ENCODE measurements around the gene HES3.

The HES3 gene

DNA sequence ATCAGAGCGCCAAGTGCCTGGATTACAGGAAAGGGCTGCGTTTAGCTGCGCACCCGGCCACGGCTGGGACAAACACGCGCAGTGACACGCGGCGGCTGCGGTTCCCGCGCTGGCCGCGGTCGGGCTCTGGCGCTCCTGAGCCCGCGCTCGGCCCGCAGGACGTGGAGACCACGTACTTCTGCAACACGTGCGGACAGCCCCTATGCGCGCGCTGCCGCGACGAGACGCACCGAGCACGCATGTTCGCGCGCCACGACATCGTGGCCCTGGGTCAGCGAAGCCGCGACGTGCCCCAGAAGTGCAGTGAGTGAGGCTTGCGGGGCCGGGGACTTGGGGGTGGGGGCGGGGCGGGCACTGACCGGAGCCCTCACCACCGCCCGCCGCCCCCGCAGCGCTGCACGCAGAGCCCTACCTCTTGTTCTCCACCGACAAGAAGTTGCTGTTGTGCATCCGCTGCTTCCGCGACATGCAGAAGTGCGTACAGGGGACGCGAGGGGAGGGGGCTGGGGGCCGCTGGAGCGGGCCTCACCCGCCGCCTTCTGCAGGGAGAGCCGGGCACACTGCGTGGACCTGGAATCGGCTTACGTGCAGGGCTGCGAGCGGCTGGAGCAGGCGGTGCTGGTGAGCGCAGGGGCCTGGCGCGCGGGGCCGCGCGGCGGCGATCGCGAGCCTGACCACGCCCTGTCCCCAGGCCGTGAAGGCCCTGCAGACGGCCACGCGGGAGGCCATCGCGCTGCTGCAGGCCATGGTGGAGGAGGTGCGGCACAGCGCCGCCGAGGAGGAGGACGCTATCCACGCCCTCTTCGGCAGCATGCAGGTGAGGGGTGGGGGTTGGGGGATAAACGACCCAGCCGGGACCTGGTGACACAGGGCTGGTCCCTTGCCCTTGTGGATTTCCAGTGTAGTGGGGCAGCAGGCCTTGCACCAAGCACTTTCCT, 35.0 kb upstream of the HES3 start:
- H3K9me3 ChIP-seq: no peaks in the 10 kb centered on the region
- H3K4me3 ChIP-seq (ENCODE audit: low read depth in 1 of 2, low read length in 1 of 2): peak overlapping the region in 1 of 2 experiments; percentile 36
- peaks cover 26 to 34% of the 10 kb centered on the region in 2 experiments for H3K4me1 ChIP-seq (ENCODE audit: control insufficient read depth in 1 of 2, insufficient read depth in 1 of 2, low read depth in 1 of 2, low read length in 1 of 2)
- H3K27me3 ChIP-seq: peaks cover 99% of the 10 kb centered on the region
- no peak overlapping the region for H3K27ac ChIP-seq
- no peaks in the 10 kb centered on the region for H3K36me3 ChIP-seq
- TF ChIP-seq, protein P1, sequence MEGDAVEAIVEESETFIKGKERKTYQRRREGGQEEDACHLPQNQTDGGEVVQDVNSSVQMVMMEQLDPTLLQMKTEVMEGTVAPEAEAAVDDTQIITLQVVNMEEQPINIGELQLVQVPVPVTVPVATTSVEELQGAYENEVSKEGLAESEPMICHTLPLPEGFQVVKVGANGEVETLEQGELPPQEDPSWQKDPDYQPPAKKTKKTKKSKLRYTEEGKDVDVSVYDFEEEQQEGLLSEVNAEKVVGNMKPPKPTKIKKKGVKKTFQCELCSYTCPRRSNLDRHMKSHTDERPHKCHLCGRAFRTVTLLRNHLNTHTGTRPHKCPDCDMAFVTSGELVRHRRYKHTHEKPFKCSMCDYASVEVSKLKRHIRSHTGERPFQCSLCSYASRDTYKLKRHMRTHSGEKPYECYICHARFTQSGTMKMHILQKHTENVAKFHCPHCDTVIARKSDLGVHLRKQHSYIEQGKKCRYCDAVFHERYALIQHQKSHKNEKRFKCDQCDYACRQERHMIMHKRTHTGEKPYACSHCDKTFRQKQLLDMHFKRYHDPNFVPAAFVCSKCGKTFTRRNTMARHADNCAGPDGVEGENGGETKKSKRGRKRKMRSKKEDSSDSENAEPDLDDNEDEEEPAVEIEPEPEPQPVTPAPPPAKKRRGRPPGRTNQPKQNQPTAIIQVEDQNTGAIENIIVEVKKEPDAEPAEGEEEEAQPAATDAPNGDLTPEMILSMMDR (IDR thresholded peaks at IDR 0.05): peak; percentile 6

DNA sequence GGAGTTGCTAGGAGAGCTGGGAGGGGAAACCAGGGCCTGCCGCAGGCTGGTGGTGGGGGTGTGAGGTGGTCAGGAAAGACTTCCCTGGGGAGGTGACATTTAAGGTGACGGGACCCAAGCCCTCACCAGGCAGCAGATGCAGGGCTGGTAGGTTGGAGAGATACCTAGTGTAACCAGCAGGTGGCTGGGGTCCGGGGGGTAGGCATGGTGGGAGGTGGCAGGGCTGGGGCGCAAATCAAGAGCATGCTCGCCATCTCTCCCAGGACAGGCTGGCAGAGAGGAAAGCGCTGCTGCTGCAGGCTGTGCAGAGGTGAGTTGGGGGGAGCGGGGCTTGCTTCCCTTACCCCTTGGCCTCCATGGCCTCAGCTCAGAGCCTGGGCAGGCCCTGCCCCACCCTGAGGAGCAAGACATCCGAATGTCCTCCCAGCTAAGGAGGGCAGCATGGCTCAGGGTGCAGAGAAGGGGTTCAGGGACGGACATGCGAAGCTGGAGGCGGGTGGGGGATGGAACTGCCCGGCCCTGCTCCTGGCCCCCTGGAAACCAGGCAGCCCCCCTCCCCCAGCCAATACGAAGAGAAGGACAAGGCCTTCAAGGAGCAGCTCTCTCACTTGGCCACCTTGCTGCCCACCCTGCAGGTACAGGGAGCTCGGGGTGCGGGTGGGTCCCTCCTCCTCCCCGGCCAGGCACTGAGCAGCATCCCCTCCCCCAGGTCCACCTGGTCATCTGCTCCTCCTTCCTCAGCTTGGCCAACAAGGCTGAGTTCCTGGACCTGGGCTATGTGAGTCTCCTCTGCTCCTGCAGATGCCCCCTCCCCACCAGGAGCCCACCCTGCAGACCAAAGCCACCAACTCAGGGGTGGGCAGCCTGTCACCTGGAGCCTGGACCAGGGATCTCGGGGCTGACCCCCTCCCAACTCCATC, 34.1 kb upstream of the HES3 start:
- TF ChIP-seq, protein P1 (IDR thresholded peaks at IDR 0.05): no peak
- H3K27me3 ChIP-seq: peaks cover 92% of the 10 kb centered on the region
- peak overlapping the region in 1 of 2 experiments; percentile 36 for H3K4me3 ChIP-seq (ENCODE audit: low read depth in 1 of 2, low read length in 1 of 2)
- peaks cover 25 to 31% of the 10 kb centered on the region in 2 experiments for H3K4me1 ChIP-seq (ENCODE audit: control insufficient read depth in 1 of 2, insufficient read depth in 1 of 2, low read depth in 1 of 2, low read length in 1 of 2)
- H3K36me3 ChIP-seq: no peaks in the 10 kb centered on the region
- H3K27ac ChIP-seq: no peak overlapping the region
- H3K9me3 ChIP-seq: no peaks in the 10 kb centered on the region

DNA sequence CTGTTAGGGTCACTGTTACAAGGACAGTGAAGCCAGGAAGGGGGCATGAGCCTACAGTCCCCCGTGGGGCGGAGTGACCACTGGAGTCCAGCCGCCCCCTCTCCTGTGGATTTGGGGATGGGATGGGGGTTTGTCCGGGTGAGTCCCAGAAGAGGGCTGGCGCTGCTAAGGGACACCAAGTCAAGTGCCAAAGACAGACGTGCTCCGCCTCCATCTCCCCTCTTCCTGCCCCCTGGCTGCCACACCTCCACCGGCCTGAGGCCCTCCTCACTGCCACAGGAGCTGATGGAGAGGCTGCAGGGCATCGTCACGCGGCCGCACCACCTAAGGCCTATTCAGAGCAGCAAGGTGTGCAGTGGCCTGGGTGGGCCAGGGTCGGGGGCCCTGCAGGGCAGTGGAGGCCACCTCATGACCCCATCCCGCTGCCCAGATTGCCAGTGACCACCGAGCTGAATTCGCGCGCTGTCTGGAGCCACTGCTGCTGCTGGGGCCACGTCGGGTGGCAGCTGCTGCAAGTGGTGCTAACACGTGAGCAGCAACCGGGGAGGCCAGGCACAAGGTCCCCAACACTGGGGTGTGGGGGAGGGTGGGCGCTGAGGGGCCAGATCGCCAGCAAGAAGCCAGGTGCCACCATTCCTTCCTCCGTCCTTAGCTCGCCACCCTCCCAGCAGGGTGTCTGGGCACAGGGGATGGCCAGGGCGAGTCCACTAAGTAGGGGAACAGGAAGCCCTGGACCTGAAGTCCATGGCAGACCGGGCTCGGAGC, 33.2 kb upstream of the HES3 start:
- no peak overlapping the region for H3K4me3 ChIP-seq (ENCODE audit: low read depth in 1 of 2, low read length in 1 of 2)
- no peaks in the 10 kb centered on the region for H3K36me3 ChIP-seq
- peaks cover 83% of the 10 kb centered on the region for H3K27me3 ChIP-seq
- H3K4me1 ChIP-seq (ENCODE audit: control insufficient read depth in 1 of 2, insufficient read depth in 1 of 2, low read depth in 1 of 2, low read length in 1 of 2): peaks cover 16 to 22% of the 10 kb centered on the region in 2 experiments
- no peaks in the 10 kb centered on the region for H3K9me3 ChIP-seq
- no peak overlapping the region for H3K27ac ChIP-seq
- TF ChIP-seq, protein P1 (IDR thresholded peaks at IDR 0.05): no peak

DNA sequence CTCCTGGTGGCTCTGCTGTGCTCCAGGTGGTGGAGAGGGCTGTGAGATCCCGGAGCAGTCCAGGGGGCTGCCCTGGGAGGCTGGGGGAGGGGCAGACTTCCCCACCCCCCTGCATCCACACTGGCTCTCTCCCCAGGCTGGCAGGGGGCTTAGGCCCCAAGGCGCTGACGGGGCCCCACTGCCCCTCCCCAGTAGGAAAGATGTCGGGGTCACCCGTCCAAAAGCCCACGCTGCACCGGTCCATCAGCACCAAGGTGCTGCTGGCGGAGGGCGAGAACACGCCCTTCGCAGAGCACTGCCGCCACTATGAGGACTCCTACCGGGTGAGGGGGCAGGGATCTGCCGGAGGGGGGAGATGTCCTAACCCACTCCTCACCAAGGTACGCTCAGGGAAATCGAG, 32.2 kb upstream of the HES3 start:
- Histone ChIP-seq H3K36me3 (no peaks in the 10 kb centered on the region), H3K4me3 (ENCODE audit: low read depth in 1 of 2, low read length in 1 of 2) (no peak overlapping the region)
- TF ChIP-seq, protein P1 (IDR thresholded peaks at IDR 0.05): no peak

More for the DNA sequence above, 32.2 kb upstream of the HES3 start:
- Histone ChIP-seq H3K27me3 (peaks cover 73% of the 10 kb centered on the region), H3K27ac (no peak overlapping the region), H3K4me1 (ENCODE audit: control insufficient read depth in 1 of 2, insufficient read depth in 1 of 2, low read depth in 1 of 2, low read length in 1 of 2) (peaks cover 10 to 13% of the 10 kb centered on the region in 2 experiments), H3K9me3 (no peaks in the 10 kb centered on the region)
